ENCODE data around the gene UBXN11.
"Not testable (repeated sequence)": the region's sequence is repeated elsewhere in the genome, so short reads cannot be mapped to it uniquely, and the experiment has no call there.

Gene UBXN11

GRCh38 chr1:26337625-26338024 lies 31.2 kb upstream of the UBXN11 start:
- H3K9ac ChIP-seq, result no peak overlapping the region
- TF ChIP-seq CTCF (conservative IDR thresholded peaks at IDR 0.05; ENCODE audit: low read depth, low read length), result no peak

GRCh38 chr1:26337206-26337535 lies 30.7 kb upstream of the UBXN11 start:
- no peaks in the 10 kb centered on the region for H3K36me3 ChIP-seq (ENCODE audit: insufficient read depth)
- no peak for TF ChIP-seq CTCF (conservative IDR thresholded peaks at IDR 0.05; ENCODE audit: low read depth, low read length)
- H2AFZ ChIP-seq (ENCODE audit: low read depth), result peak overlapping the region; percentile 91
- H3K79me2 ChIP-seq (ENCODE audit: insufficient read depth, low read depth), result no peaks in the 10 kb centered on the region
- no peak overlapping the region for H3K27ac ChIP-seq
- H3K4me2 ChIP-seq, result peak overlapping the region; percentile 71
- no peak overlapping the region for H3K9ac ChIP-seq
- peaks cover 20% of the 10 kb centered on the region for H3K4me1 ChIP-seq (ENCODE audit: low read depth, poor library complexity, severe bottlenecking)
- H3K27me3 ChIP-seq (ENCODE audit: insufficient read depth, low read depth), result no peaks in the 10 kb centered on the region
- H4K20me1 ChIP-seq (ENCODE audit: insufficient read depth), result no peaks in the 10 kb centered on the region
- H3K4me3 ChIP-seq (IDR thresholded peaks at IDR 0.05; ENCODE audit: insufficient read depth, low read depth, low read length), result no peak overlapping the region

More at GRCh38 chr1:26337625-26338024, 31.2 kb upstream of the UBXN11 start:
- peak overlapping the region; percentile 91; the same call in 1 of the 2 replicates for H2AFZ ChIP-seq (ENCODE audit: low read depth)
- H3K4me3 ChIP-seq (IDR thresholded peaks at IDR 0.05; ENCODE audit: insufficient read depth, low read depth, low read length), result no peak overlapping the region
- no peaks in the 10 kb centered on the region for H4K20me1 ChIP-seq (ENCODE audit: insufficient read depth)
- no peak overlapping the region for H3K27ac ChIP-seq
- no peaks in the 10 kb centered on the region for H3K36me3 ChIP-seq (ENCODE audit: insufficient read depth)
- no peaks in the 10 kb centered on the region for H3K79me2 ChIP-seq (ENCODE audit: insufficient read depth, low read depth)
- peaks cover 20% of the 10 kb centered on the region for H3K4me1 ChIP-seq (ENCODE audit: low read depth, poor library complexity, severe bottlenecking)
- H3K4me2 ChIP-seq, result no peak overlapping the region
- H3K27me3 ChIP-seq (ENCODE audit: insufficient read depth, low read depth), result no peaks in the 10 kb centered on the region

GRCh38 chr1:26336477-26337205 lies 30.2 kb upstream of the UBXN11 start:
- H3K9ac ChIP-seq, result peak overlapping the region; percentile 20; the same call in 1 of the 2 replicates
- H3K36me3 ChIP-seq (ENCODE audit: insufficient read depth), result no peaks in the 10 kb centered on the region
- peak overlapping the region; percentile 28 for H3K4me3 ChIP-seq (IDR thresholded peaks at IDR 0.05; ENCODE audit: insufficient read depth, low read depth, low read length)
- H2AFZ ChIP-seq (ENCODE audit: low read depth), result peak overlapping the region; percentile 91
- no peaks in the 10 kb centered on the region for H3K79me2 ChIP-seq (ENCODE audit: insufficient read depth, low read depth)
- no peak overlapping the region for H3K27ac ChIP-seq
- peaks cover 20% of the 10 kb centered on the region for H3K4me1 ChIP-seq (ENCODE audit: low read depth, poor library complexity, severe bottlenecking)
- H4K20me1 ChIP-seq (ENCODE audit: insufficient read depth), result no peaks in the 10 kb centered on the region
- TF ChIP-seq CTCF (conservative IDR thresholded peaks at IDR 0.05; ENCODE audit: low read depth, low read length), result no peak
- peak overlapping the region; percentile 71 for H3K4me2 ChIP-seq
- no peaks in the 10 kb centered on the region for H3K27me3 ChIP-seq (ENCODE audit: insufficient read depth, low read depth)

GRCh38 chr1:26335774-26336476 lies 29.5 kb upstream of the UBXN11 start:
- no peak overlapping the region; the same call in 1 of the 2 replicates for H3K9ac ChIP-seq

GRCh38 chr1:26333312-26333711 lies 26.9 kb upstream of the UBXN11 start:
- not testable (repeated sequence) for H3K79me2 ChIP-seq (ENCODE audit: insufficient read depth, low read depth); H2AFZ ChIP-seq (ENCODE audit: low read depth)

More at GRCh38 chr1:26335774-26336476, 29.5 kb upstream of the UBXN11 start:
- no peaks in the 10 kb centered on the region for H4K20me1 ChIP-seq (ENCODE audit: insufficient read depth)
- no peak for TF ChIP-seq CTCF (conservative IDR thresholded peaks at IDR 0.05; ENCODE audit: low read depth, low read length)
- no peak overlapping the region for H3K27ac ChIP-seq
- H2AFZ ChIP-seq (ENCODE audit: low read depth), result peak overlapping the region; percentile 91
- H3K79me2 ChIP-seq (ENCODE audit: insufficient read depth, low read depth), result no peaks in the 10 kb centered on the region
- H3K4me1 ChIP-seq (ENCODE audit: low read depth, poor library complexity, severe bottlenecking), result peaks cover 20% of the 10 kb centered on the region
- no peaks in the 10 kb centered on the region for H3K36me3 ChIP-seq (ENCODE audit: insufficient read depth)
- H3K27me3 ChIP-seq (ENCODE audit: insufficient read depth, low read depth), result no peaks in the 10 kb centered on the region
- peak overlapping the region; percentile 28 for H3K4me3 ChIP-seq (IDR thresholded peaks at IDR 0.05; ENCODE audit: insufficient read depth, low read depth, low read length)
- H3K4me2 ChIP-seq, result peak overlapping the region; percentile 71

More at GRCh38 chr1:26333312-26333711, 26.9 kb upstream of the UBXN11 start:
- H3K27me3 ChIP-seq (ENCODE audit: insufficient read depth, low read depth); H3K36me3 ChIP-seq (ENCODE audit: insufficient read depth); H3K27ac ChIP-seq; H4K20me1 ChIP-seq (ENCODE audit: insufficient read depth); H3K4me3 ChIP-seq (IDR thresholded peaks at IDR 0.05; ENCODE audit: insufficient read depth, low read depth, low read length); H3K9ac ChIP-seq; H3K4me2 ChIP-seq: not testable (repeated sequence)
- peaks cover 20% of the 10 kb centered on the region for H3K4me1 ChIP-seq (ENCODE audit: low read depth, poor library complexity, severe bottlenecking)

Data from KMS-11 (cell line).